T-helper 1 cell treated with Interleukin-12 subunit alpha and Interleukin-12 subunit beta and Interleukin-4 antibody, amounts not matched to agents 30 μg/mL and 1 μg/mL, for 36 hours (primary cell): ENCODE measurements around the gene CYP24A1.

Experiments used
- H3K27ac Mint-ChIP-seq: one replicate; pipeline ENCODE4 v1.8.0; 2021; ENCODE audit warnings: mild to moderate bottlenecking, mixed read lengths
- H3K27me3 Mint-ChIP-seq: one replicate; pipeline ENCODE4 v1.8.0; 2021; ENCODE audit warnings: low read depth, mixed read lengths
- H3K36me3 Mint-ChIP-seq: one replicate; pipeline ENCODE4 v1.8.0; 2021; ENCODE audit warnings: low read depth, mixed read lengths
- H3K4me1 Mint-ChIP-seq: one replicate; pipeline ENCODE4 v1.8.0; 2021; ENCODE audit warnings: low read depth, mixed read lengths
- H3K4me3 Mint-ChIP-seq: one replicate; pipeline ENCODE4 v1.8.0; 2021; ENCODE audit warnings: mild to moderate bottlenecking, moderate library complexity, mixed read lengths
- H3K9me3 Mint-ChIP-seq: one replicate; pipeline ENCODE4 v1.8.0; 2021; ENCODE audit warnings: mixed read lengths

Gene CYP24A1

GRCh38 chr20:54149765-54150264 is 24.0 kb downstream of the CYP24A1 start:
- peaks cover 6% of the 10 kb centered on the region for H3K27me3 Mint-ChIP-seq
- H3K36me3 Mint-ChIP-seq = no peaks in the 10 kb centered on the region
- H3K4me1 Mint-ChIP-seq = no peaks in the 10 kb centered on the region
- H3K9me3 Mint-ChIP-seq = no peaks in the 10 kb centered on the region
- H3K4me3 Mint-ChIP-seq = no peak overlapping the region
- no peak overlapping the region for H3K27ac Mint-ChIP-seq

- H3K27me3 Mint-ChIP-seq = peaks cover 6% of the 10 kb centered on the region
- no peak overlapping the region for H3K27ac Mint-ChIP-seq
- H3K36me3 Mint-ChIP-seq = no peaks in the 10 kb centered on the region
- H3K4me1 Mint-ChIP-seq = no peaks in the 10 kb centered on the region
- no peak overlapping the region for H3K4me3 Mint-ChIP-seq
- no peaks in the 10 kb centered on the region for H3K9me3 Mint-ChIP-seq
Measured at GRCh38 chr20:54148947-54149764, 24.6 kb downstream of the CYP24A1 start.

- no peaks in the 10 kb centered on the region for H3K4me1 Mint-ChIP-seq
- no peak overlapping the region for H3K4me3 Mint-ChIP-seq
- H3K27me3 Mint-ChIP-seq = peaks cover 9% of the 10 kb centered on the region
- no peaks in the 10 kb centered on the region for H3K36me3 Mint-ChIP-seq
- H3K9me3 Mint-ChIP-seq = no peaks in the 10 kb centered on the region
- H3K27ac Mint-ChIP-seq = no peak overlapping the region
Measured at GRCh38 chr20:54146672-54147071, 27.1 kb downstream of the CYP24A1 start.

GRCh38 chr20:54144847-54145414 is 28.9 kb downstream of the CYP24A1 start:
- Mint-ChIP-seq H3K9me3 (no peaks in the 10 kb centered on the region), H3K27me3 (peaks cover 9% of the 10 kb centered on the region), H3K36me3 (no peaks in the 10 kb centered on the region), H3K27ac (no peak overlapping the region), H3K4me1 (no peaks in the 10 kb centered on the region), H3K4me3 (no peak overlapping the region)

GRCh38 chr20:54140927-54141566 is 32.7 kb downstream of the CYP24A1 start:
- Mint-ChIP-seq H3K27ac (no peak overlapping the region), H3K36me3 (no peaks in the 10 kb centered on the region), H3K27me3 (peaks cover 3% of the 10 kb centered on the region), H3K4me1 (no peaks in the 10 kb centered on the region), H3K9me3 (no peaks in the 10 kb centered on the region), H3K4me3 (no peak overlapping the region)

GRCh38 chr20:54140486-54140885 is 33.3 kb downstream of the CYP24A1 start:
- no peaks in the 10 kb centered on the region for H3K9me3 Mint-ChIP-seq
- H3K4me3 Mint-ChIP-seq = no peak overlapping the region
- peaks cover 3% of the 10 kb centered on the region for H3K27me3 Mint-ChIP-seq
- H3K4me1 Mint-ChIP-seq = no peaks in the 10 kb centered on the region
- no peak overlapping the region for H3K27ac Mint-ChIP-seq
- H3K36me3 Mint-ChIP-seq = no peaks in the 10 kb centered on the region

- Mint-ChIP-seq H3K36me3 (no peaks in the 10 kb centered on the region), H3K27me3 (peaks cover 3% of the 10 kb centered on the region), H3K4me3 (no peak overlapping the region), H3K27ac (no peak overlapping the region), H3K9me3 (no peaks in the 10 kb centered on the region), H3K4me1 (no peaks in the 10 kb centered on the region)
Measured at GRCh38 chr20:54140067-54140466, 33.7 kb downstream of the CYP24A1 start.

GRCh38 chr20:54139188-54139587 is 34.6 kb downstream of the CYP24A1 start:
- no peak overlapping the region for H3K27ac Mint-ChIP-seq
- H3K27me3 Mint-ChIP-seq = peaks cover 3% of the 10 kb centered on the region

GRCh38 chr20:54138427-54138826 is 35.4 kb downstream of the CYP24A1 start:
- Mint-ChIP-seq H3K36me3 (no peaks in the 10 kb centered on the region), H3K4me1 (no peaks in the 10 kb centered on the region), H3K9me3 (no peaks in the 10 kb centered on the region), H3K27me3 (peaks cover 3% of the 10 kb centered on the region), H3K4me3 (no peak overlapping the region), H3K27ac (no peak overlapping the region)

More at GRCh38 chr20:54139188-54139587, 34.6 kb downstream of the CYP24A1 start:
- H3K9me3 Mint-ChIP-seq = no peaks in the 10 kb centered on the region
- H3K4me3 Mint-ChIP-seq = no peak overlapping the region
- no peaks in the 10 kb centered on the region for H3K36me3 Mint-ChIP-seq
- no peaks in the 10 kb centered on the region for H3K4me1 Mint-ChIP-seq

GRCh38 chr20:54137115-54137514 is 36.7 kb downstream of the CYP24A1 start:
- H3K4me3 Mint-ChIP-seq = no peak overlapping the region
- no peaks in the 10 kb centered on the region for H3K36me3 Mint-ChIP-seq
- no peak overlapping the region for H3K27ac Mint-ChIP-seq
- no peaks in the 10 kb centered on the region for H3K9me3 Mint-ChIP-seq
- H3K27me3 Mint-ChIP-seq = no peaks in the 10 kb centered on the region
- H3K4me1 Mint-ChIP-seq = no peaks in the 10 kb centered on the region

GRCh38 chr20:54134445-54135220 is 39.2 kb downstream of the CYP24A1 start:
- Mint-ChIP-seq H3K9me3 (peaks cover 2% of the 10 kb centered on the region), H3K4me1 (no peaks in the 10 kb centered on the region), H3K27me3 (no peaks in the 10 kb centered on the region), H3K36me3 (no peaks in the 10 kb centered on the region), H3K27ac (no peak overlapping the region), H3K4me3 (no peak overlapping the region)

GRCh38 chr20:54133434-54134427 is 40.1 kb downstream of the CYP24A1 start:
- no peak overlapping the region for H3K4me3 Mint-ChIP-seq
- no peak overlapping the region for H3K27ac Mint-ChIP-seq
- no peaks in the 10 kb centered on the region for H3K27me3 Mint-ChIP-seq
- peaks cover 3% of the 10 kb centered on the region for H3K9me3 Mint-ChIP-seq
- H3K4me1 Mint-ChIP-seq = no peaks in the 10 kb centered on the region
- no peaks in the 10 kb centered on the region for H3K36me3 Mint-ChIP-seq

GRCh38 chr20:54132612-54133433 is 41.0 kb downstream of the CYP24A1 start:
- no peaks in the 10 kb centered on the region for H3K4me1 Mint-ChIP-seq
- no peaks in the 10 kb centered on the region for H3K27me3 Mint-ChIP-seq
- H3K4me3 Mint-ChIP-seq = no peak overlapping the region
- peaks cover 3% of the 10 kb centered on the region for H3K9me3 Mint-ChIP-seq
- no peak overlapping the region for H3K27ac Mint-ChIP-seq
- no peaks in the 10 kb centered on the region for H3K36me3 Mint-ChIP-seq
